ENCODE results near the gene ZNF512. TPM values are rescaled to one million over a fixed set of nuclear protein-coding genes. Genes with fewer than 3 reads are reported as not detected.

ZNF512 gene
- total and polyA plus RNA-seq, 2 of the 13 experiments (the other 11 are each of a cell fraction or from before 2014, with no cell fraction given): 29.8 to 31.0 TPM

DNA sequence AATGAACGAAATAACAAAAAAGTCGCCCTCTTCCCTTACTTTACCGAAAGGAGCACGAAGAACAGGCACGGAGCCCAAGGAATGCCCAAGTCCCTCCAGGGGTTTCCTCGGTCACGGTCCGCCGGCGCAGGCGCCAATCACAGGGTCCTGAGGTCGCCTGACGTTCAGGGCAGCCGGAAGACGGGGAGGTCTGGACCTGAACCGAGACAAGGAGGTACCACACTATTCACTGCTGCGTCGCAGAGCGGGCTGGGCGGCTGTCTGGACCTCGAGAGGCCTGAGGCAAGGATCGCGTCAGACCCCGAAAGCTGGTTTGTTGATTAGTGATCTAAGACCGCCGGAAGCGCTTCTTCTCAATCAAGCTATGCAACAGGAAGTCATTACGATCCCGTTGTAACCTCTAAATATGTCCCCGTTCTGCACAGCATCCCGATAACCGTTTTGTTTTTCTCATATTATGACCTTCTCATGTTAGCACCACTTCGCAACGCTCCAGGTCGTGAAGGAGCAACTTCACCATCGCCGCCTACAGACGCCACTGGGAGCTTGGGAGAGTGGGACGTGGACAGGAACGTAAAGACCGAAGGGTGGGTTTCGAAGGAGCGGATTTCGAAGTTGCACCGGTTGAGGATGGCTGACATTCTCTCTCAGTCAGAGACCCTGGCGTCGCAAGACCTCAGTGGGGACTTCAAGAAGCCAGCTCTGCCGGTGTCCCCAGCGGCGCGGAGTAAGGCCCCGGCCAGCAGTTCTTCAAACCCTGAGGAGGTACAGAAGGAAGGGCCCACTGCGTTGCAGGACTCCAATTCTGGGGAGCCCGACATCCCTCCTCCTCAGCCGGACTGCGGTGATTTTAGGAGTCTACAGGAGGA lies 80.7 kb downstream of the ZNF512 start, which contains the start of the genes SLC4A1AP and SUPT7L (continued):
- no peak; the same call in 1 of the 2 replicates for TF ChIP-seq ZNF512 (CRISPR knock-in tag; IDR thresholded peaks at IDR 0.05)
- TF ChIP-seq HHEX (CRISPR knock-in tag; IDR thresholded peaks at IDR 0.05): peak; percentile 73
- TF ChIP-seq, protein P1, sequence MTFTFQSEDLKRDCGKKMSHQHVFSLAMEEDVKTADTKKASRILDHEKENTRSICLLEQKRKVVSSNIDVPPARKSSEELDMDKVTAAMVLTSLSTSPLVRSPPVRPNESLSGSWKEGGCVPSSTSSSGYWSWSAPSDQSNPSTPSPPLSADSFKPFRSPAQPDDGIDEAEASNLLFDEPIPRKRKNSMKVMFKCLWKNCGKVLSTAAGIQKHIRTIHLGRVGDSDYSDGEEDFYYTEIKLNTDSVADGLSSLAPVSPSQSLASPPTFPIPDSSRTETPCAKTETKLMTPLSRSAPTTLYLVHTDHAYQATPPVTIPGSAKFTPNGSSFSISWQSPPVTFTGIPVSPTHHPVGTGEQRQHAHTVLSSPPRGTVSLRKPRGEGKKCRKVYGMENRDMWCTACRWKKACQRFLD (CRISPR knock-in tag; IDR thresholded peaks at IDR 0.05; ENCODE audit: borderline replicate concordance): peak; percentile 65; the same call in 1 of the 2 replicates
- TF ChIP-seq SRSF9 (IDR thresholded peaks at IDR 0.05; ENCODE audit: borderline replicate concordance, insufficient read depth, low read depth, low read length, poor library complexity, severe bottlenecking): no peak
- TF ChIP-seq HNF4G (IDR thresholded peaks at IDR 0.05; ENCODE audit: borderline replicate concordance, low read depth, low read length): peak; percentile 12; the same call in 1 of the 2 replicates
- TF ChIP-seq HNF4G (CRISPR knock-in tag; IDR thresholded peaks at IDR 0.05; ENCODE audit: borderline replicate concordance, low read depth): 0 out of 2 replicates have a peak, but pooled peaks have one; percentile 56
- TF ChIP-seq, protein P2, sequence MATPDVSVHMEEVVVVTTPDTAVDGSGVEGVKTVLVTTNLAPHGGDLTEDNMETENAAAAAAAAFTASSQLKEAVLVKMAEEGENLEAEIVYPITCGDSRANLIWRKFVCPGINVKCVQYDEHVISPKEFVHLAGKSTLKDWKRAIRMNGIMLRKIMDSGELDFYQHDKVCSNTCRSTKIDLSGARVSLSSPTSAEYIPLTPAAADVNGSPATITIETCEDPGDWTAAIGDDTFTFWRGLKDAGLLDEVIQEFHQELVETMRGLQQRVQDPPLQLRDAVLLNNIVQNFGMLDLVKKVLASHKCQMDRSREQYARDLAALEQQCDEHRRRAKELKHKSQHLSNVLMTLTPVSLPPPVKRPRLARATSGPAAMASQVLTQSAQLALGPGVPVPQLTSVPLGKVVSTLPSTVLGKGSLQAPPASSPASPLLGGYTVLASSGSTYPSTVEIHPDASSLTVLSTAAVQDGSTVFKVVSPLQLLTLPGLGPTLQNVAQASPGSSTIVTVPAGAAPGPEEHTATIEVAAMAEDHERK (CRISPR knock-in tag; IDR thresholded peaks at IDR 0.05; ENCODE audit: low read depth): peak; percentile 19; the same call in 1 of the 2 replicates
- TF ChIP-seq, protein P3, sequence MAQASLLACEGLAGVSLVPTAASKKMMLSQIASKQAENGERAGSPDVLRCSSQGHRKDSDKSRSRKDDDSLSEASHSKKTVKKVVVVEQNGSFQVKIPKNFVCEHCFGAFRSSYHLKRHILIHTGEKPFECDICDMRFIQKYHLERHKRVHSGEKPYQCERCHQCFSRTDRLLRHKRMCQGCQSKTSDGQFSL (CRISPR knock-in tag; IDR thresholded peaks at IDR 0.05): peak; percentile 71
- TF ChIP-seq CREB1 (IDR thresholded peaks at IDR 0.05): peak; percentile 81
- peak; percentile 94 for TF ChIP-seq CREB1 (CRISPR knock-in tag; IDR thresholded peaks at IDR 0.05)
- TF ChIP-seq CBX1 (IDR thresholded peaks at IDR 0.05; ENCODE audit: low read depth): peak; percentile 55
- peak; percentile 53; the same call in 1 of the 2 replicates for TF ChIP-seq LCORL (IDR thresholded peaks at IDR 0.05)
- peak; percentile 47; the same call in 1 of the 2 replicates for TF ChIP-seq LCORL (CRISPR knock-in tag; IDR thresholded peaks at IDR 0.05)
- TF ChIP-seq ZNF530 (CRISPR knock-in tag; IDR thresholded peaks at IDR 0.05; ENCODE audit: low read depth): 0 out of 2 replicates have a peak, but pooled peaks have one; percentile 73
- TF ChIP-seq NFYC (CRISPR knock-in tag; IDR thresholded peaks at IDR 0.05): no peak
- TF ChIP-seq ZSCAN22 (CRISPR knock-in tag; IDR thresholded peaks at IDR 0.05): peak; percentile 64; the same call in 1 of the 2 replicates
- TF ChIP-seq ZNF503 (CRISPR knock-in tag; IDR thresholded peaks at IDR 0.05): peak; percentile 93
- TF ChIP-seq, protein P4, sequence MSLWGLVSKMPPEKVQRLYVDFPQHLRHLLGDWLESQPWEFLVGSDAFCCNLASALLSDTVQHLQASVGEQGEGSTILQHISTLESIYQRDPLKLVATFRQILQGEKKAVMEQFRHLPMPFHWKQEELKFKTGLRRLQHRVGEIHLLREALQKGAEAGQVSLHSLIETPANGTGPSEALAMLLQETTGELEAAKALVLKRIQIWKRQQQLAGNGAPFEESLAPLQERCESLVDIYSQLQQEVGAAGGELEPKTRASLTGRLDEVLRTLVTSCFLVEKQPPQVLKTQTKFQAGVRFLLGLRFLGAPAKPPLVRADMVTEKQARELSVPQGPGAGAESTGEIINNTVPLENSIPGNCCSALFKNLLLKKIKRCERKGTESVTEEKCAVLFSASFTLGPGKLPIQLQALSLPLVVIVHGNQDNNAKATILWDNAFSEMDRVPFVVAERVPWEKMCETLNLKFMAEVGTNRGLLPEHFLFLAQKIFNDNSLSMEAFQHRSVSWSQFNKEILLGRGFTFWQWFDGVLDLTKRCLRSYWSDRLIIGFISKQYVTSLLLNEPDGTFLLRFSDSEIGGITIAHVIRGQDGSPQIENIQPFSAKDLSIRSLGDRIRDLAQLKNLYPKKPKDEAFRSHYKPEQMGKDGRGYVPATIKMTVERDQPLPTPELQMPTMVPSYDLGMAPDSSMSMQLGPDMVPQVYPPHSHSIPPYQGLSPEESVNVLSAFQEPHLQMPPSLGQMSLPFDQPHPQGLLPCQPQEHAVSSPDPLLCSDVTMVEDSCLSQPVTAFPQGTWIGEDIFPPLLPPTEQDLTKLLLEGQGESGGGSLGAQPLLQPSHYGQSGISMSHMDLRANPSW (CRISPR knock-in tag; IDR thresholded peaks at IDR 0.05; ENCODE audit: borderline replicate concordance): no peak; the same call in 1 of the 2 replicates
- TF ChIP-seq ZSCAN25 (CRISPR knock-in tag; IDR thresholded peaks at IDR 0.05): peak; percentile 66
